Measurements from ENCODE around the gene ATG16L1.

The ATG16L1 gene

DNA sequence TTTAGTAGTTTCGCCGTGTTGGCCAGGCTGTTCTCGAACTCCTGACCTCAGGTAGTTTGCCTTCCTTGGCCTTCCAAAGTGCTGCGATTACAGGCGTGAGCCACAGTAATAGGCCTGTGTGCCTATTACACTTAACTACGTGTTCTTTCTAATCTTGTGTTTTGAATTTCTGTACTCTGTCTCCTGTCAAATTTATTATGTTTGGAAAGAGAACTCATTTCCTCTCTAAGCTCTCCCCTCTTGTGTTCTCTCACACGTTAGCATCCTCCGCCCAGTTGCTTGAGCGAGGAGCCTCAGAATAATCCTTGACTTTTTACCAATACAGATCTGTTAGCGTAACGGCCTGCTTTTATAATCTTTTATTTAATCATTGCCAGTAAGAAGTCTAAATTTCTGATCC lies 3.7 kb downstream of the ATG16L1 start:
- no peak overlapping the region for H3K4me3 ChIP-seq (ENCODE audit: low read depth in 1 of 2, low read length in 2 of 2)
- H3K36me3 ChIP-seq (ENCODE audit: control insufficient read depth in 1 of 2, insufficient read depth in 2 of 2, low read length in 2 of 2) = peaks cover 15 to 50% of the 10 kb centered on the region in 2 donors
- no peak overlapping the region for H3K27ac ChIP-seq (ENCODE audit: low read depth, low read length)
- no peak overlapping the region for H3K9ac ChIP-seq (ENCODE audit: low read depth in 1 of 2, low read length in 2 of 2)
- peaks cover 17 to 18% of the 10 kb centered on the region in 2 donors for H3K4me1 ChIP-seq (ENCODE audit: control insufficient read depth in 1 of 2, insufficient read depth in 2 of 2, low read length in 2 of 2)
- no peaks in the 10 kb centered on the region for H3K27me3 ChIP-seq (ENCODE audit: control insufficient read depth in 1 of 2, insufficient read depth in 2 of 2, low read length in 2 of 2)
- H3K9me3 ChIP-seq (ENCODE audit: control insufficient read depth in 1 of 2, low read length in 2 of 2) = no peaks in the 10 kb centered on the region

DNA sequence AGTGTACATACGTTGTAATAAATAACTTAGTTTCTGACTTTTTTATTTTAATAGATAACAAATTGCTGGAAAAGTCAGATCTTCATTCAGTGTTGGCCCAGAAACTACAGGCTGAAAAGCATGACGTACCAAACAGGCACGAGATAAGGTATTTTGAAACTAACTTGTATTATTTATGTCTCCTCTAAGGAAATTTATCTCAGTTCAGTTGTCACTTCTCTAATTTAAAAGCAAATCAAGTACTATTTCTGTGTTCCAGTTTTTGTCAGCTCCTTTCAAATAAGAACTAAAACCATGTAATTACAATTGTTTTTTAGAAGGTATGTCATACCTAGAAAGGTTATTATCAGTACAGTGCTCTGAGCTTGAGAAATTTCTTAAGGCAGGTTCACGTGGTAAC lies 4.6 kb downstream of the ATG16L1 start:
- no peak overlapping the region for H3K4me3 ChIP-seq (ENCODE audit: low read depth in 1 of 2, low read length in 2 of 2)
- no peak overlapping the region for H3K27ac ChIP-seq (ENCODE audit: low read depth, low read length)
- H3K4me1 ChIP-seq (ENCODE audit: control insufficient read depth in 1 of 2, insufficient read depth in 2 of 2, low read length in 2 of 2) = peaks cover 17 to 18% of the 10 kb centered on the region in 2 donors
- H3K9me3 ChIP-seq (ENCODE audit: control insufficient read depth in 1 of 2, low read length in 2 of 2) = no peaks in the 10 kb centered on the region
- peaks cover 24 to 57% of the 10 kb centered on the region in 2 donors for H3K36me3 ChIP-seq (ENCODE audit: control insufficient read depth in 1 of 2, insufficient read depth in 2 of 2, low read length in 2 of 2)
- no peaks in the 10 kb centered on the region for H3K27me3 ChIP-seq (ENCODE audit: control insufficient read depth in 1 of 2, insufficient read depth in 2 of 2, low read length in 2 of 2)
- no peak overlapping the region for H3K9ac ChIP-seq (ENCODE audit: low read depth in 1 of 2, low read length in 2 of 2)

DNA sequence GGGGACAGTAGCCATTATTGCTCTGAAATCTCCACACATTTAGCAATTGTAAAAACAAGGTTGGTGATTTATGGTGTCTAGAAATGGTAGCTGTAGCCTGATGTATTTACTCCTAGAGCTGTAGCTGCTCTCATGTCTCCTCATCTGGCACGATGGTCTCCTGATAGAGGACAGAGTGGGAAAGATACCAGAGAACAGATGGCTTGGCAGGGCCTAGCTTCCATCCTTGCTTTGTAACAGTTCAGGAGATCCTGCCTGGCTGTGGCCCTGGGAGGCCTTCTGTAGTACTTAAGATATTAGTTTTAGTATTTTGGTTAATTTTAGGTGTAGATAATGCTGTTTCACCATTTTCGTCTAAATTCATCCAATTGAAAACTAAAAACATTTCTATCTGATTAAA lies 6.7 kb downstream of the ATG16L1 start:
- H3K9ac ChIP-seq (ENCODE audit: low read depth in 1 of 2, low read length in 2 of 2) = no peak overlapping the region
- H3K27ac ChIP-seq (ENCODE audit: low read depth, low read length) = no peak overlapping the region
- no peaks in the 10 kb centered on the region for H3K27me3 ChIP-seq (ENCODE audit: control insufficient read depth in 1 of 2, insufficient read depth in 2 of 2, low read length in 2 of 2)
- H3K4me3 ChIP-seq (ENCODE audit: low read depth in 1 of 2, low read length in 2 of 2) = no peak overlapping the region
- peaks cover 11 to 12% of the 10 kb centered on the region in 2 donors for H3K4me1 ChIP-seq (ENCODE audit: control insufficient read depth in 1 of 2, insufficient read depth in 2 of 2, low read length in 2 of 2)
- H3K36me3 ChIP-seq (ENCODE audit: control insufficient read depth in 1 of 2, insufficient read depth in 2 of 2, low read length in 2 of 2) = peaks cover 40 to 79% of the 10 kb centered on the region in 2 donors
- no peaks in the 10 kb centered on the region for H3K9me3 ChIP-seq (ENCODE audit: control insufficient read depth in 1 of 2, low read length in 2 of 2)

DNA sequence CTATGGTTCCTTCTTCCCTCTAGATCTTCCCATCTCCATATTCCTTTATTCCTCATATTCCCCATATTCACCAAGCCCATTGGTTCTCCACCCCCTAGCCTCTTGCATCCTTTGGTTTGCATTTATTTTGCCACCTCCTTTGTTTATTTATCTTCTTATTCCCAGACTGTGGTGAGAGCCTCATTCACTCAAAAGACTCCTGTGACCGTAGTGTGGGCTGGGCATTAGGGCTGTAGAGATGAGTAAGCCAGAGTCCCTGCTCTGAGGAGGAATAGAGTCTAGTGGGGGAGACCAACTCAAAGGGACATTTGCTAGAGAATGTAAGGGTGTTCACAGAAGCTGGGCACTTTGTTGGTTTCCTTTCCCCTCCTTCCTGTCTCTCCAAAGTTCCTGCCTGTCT lies 8.3 kb downstream of the ATG16L1 start:
- no peak overlapping the region for H3K27ac ChIP-seq (ENCODE audit: low read depth, low read length)
- no peak overlapping the region for H3K4me3 ChIP-seq (ENCODE audit: low read depth in 1 of 2, low read length in 2 of 2)
- H3K9ac ChIP-seq (ENCODE audit: low read depth in 1 of 2, low read length in 2 of 2) = no peak overlapping the region
- H3K9me3 ChIP-seq (ENCODE audit: control insufficient read depth in 1 of 2, low read length in 2 of 2) = no peaks in the 10 kb centered on the region
- H3K27me3 ChIP-seq (ENCODE audit: control insufficient read depth in 1 of 2, insufficient read depth in 2 of 2, low read length in 2 of 2) = no peaks in the 10 kb centered on the region
- H3K36me3 ChIP-seq (ENCODE audit: control insufficient read depth in 1 of 2, insufficient read depth in 2 of 2, low read length in 2 of 2) = peaks cover 47 to 89% of the 10 kb centered on the region in 2 donors
- no peaks in the 10 kb centered on the region for H3K4me1 ChIP-seq (ENCODE audit: control insufficient read depth in 1 of 2, insufficient read depth in 2 of 2, low read length in 2 of 2)

- H3K27me3 ChIP-seq (ENCODE audit: control insufficient read depth in 1 of 2, insufficient read depth in 2 of 2, low read length in 2 of 2) = no peaks in the 10 kb centered on the region
- H3K9me3 ChIP-seq (ENCODE audit: control insufficient read depth in 1 of 2, low read length in 2 of 2) = no peaks in the 10 kb centered on the region
- no peak overlapping the region for H3K9ac ChIP-seq (ENCODE audit: low read depth in 1 of 2, low read length in 2 of 2)
- H3K36me3 ChIP-seq (ENCODE audit: control insufficient read depth in 1 of 2, insufficient read depth in 2 of 2, low read length in 2 of 2) = peaks cover 53 to 96% of the 10 kb centered on the region in 2 donors
- H3K4me1 ChIP-seq (ENCODE audit: control insufficient read depth in 1 of 2, insufficient read depth in 2 of 2, low read length in 2 of 2) = no peaks in the 10 kb centered on the region
- no peak overlapping the region for H3K4me3 ChIP-seq (ENCODE audit: low read depth in 1 of 2, low read length in 2 of 2)
- no peak overlapping the region for H3K27ac ChIP-seq (ENCODE audit: low read depth, low read length)
Observed at GRCh38 chr2:233260661-233261060, 9.2 kb downstream of the ATG16L1 start.

DNA sequence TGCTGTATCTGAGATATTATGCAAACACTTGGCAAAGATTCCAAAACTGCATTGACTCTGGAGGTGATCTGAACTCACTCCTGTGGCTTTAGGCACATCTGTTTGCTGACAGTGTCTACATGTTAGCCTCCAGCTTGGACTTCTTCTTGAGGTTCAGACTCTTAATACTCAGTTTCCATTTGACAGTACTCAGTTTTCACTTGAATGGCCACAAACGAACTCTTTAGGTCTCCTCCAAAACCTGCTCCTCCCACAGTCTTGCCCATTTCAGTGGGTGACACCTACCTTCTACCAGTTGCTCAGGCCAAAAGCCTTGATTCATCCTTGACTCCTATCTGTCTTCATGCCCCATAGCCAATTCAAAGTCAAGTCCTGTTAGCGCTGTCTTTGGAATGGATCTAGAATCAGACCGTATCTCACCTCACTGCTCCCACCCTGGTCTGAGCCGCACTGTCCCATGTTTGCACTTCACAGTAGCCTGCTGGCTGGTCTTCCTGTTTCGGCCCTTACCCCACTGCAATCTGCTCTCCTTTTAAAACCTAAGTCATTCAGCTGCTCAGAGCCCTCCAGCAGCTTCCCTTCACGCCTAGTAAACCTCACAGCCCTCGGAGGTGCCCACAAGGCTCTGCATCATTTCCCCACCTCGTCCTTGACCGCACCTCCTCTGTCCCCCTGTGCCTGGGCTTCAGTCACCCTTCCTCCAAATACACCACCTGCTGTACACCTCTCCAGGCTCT lies 10.5 kb downstream of the ATG16L1 start:
- H3K27ac ChIP-seq (ENCODE audit: low read depth, low read length) = no peak overlapping the region
- no peak overlapping the region for H3K9ac ChIP-seq (ENCODE audit: low read depth in 1 of 2, low read length in 2 of 2)
- peaks cover 64 to 96% of the 10 kb centered on the region in 2 donors for H3K36me3 ChIP-seq (ENCODE audit: control insufficient read depth in 1 of 2, insufficient read depth in 2 of 2, low read length in 2 of 2)
- H3K9me3 ChIP-seq (ENCODE audit: control insufficient read depth in 1 of 2, low read length in 2 of 2) = no peaks in the 10 kb centered on the region
- no peaks in the 10 kb centered on the region for H3K4me1 ChIP-seq (ENCODE audit: control insufficient read depth in 1 of 2, insufficient read depth in 2 of 2, low read length in 2 of 2)
- no peaks in the 10 kb centered on the region for H3K27me3 ChIP-seq (ENCODE audit: control insufficient read depth in 1 of 2, insufficient read depth in 2 of 2, low read length in 2 of 2)
- H3K4me3 ChIP-seq (ENCODE audit: low read depth in 1 of 2, low read length in 2 of 2) = no peak overlapping the region

- H3K27ac ChIP-seq (ENCODE audit: low read depth, low read length) = no peak overlapping the region
- no peaks in the 10 kb centered on the region for H3K4me1 ChIP-seq (ENCODE audit: control insufficient read depth in 1 of 2, insufficient read depth in 2 of 2, low read length in 2 of 2)
- no peaks in the 10 kb centered on the region for H3K9me3 ChIP-seq (ENCODE audit: control insufficient read depth in 1 of 2, low read length in 2 of 2)
- no peak overlapping the region for H3K4me3 ChIP-seq (ENCODE audit: low read depth in 1 of 2, low read length in 2 of 2)
- H3K36me3 ChIP-seq (ENCODE audit: control insufficient read depth in 1 of 2, insufficient read depth in 2 of 2, low read length in 2 of 2) = peaks cover 65 to 94% of the 10 kb centered on the region in 2 donors
- H3K9ac ChIP-seq (ENCODE audit: low read depth in 1 of 2, low read length in 2 of 2) = no peak overlapping the region
- H3K27me3 ChIP-seq (ENCODE audit: control insufficient read depth in 1 of 2, insufficient read depth in 2 of 2, low read length in 2 of 2) = no peaks in the 10 kb centered on the region
Observed at GRCh38 chr2:233262562-233262961, 11.1 kb downstream of the ATG16L1 start.

DNA sequence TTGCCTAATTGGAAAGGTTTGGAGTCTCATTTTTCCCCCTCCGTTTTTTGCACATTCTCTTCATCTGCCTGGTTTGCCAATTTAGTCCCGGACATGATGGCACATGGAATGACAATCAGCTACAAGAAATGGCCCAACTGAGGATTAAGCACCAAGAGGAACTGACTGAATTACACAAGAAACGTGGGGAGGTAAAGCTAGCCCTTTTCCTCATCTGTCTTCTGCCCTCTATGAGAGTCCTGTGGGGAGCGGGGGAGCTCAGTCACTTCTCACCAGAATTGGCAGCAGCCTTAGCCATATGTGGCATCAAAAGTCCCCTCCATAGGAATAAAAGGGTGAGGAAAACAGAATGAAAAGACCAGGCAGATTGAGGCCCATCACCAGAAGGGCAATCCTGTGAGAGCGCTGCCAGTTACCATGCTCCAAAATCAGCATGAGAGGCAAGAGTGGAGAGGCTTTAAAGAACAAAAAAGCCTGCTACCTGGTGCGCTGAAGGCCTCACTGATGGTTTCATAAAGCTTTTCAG lies 11.6 kb downstream of the ATG16L1 start:
- no peak overlapping the region for H3K4me3 ChIP-seq (ENCODE audit: low read depth in 1 of 2, low read length in 2 of 2)
- H3K9ac ChIP-seq (ENCODE audit: low read depth in 1 of 2, low read length in 2 of 2) = no peak overlapping the region
- H3K9me3 ChIP-seq (ENCODE audit: control insufficient read depth in 1 of 2, low read length in 2 of 2) = no peaks in the 10 kb centered on the region
- peaks cover 67 to 95% of the 10 kb centered on the region in 2 donors for H3K36me3 ChIP-seq (ENCODE audit: control insufficient read depth in 1 of 2, insufficient read depth in 2 of 2, low read length in 2 of 2)
- H3K4me1 ChIP-seq (ENCODE audit: control insufficient read depth in 1 of 2, insufficient read depth in 2 of 2, low read length in 2 of 2) = no peaks in the 10 kb centered on the region
- no peaks in the 10 kb centered on the region for H3K27me3 ChIP-seq (ENCODE audit: control insufficient read depth in 1 of 2, insufficient read depth in 2 of 2, low read length in 2 of 2)
- no peak overlapping the region for H3K27ac ChIP-seq (ENCODE audit: low read depth, low read length)

DNA sequence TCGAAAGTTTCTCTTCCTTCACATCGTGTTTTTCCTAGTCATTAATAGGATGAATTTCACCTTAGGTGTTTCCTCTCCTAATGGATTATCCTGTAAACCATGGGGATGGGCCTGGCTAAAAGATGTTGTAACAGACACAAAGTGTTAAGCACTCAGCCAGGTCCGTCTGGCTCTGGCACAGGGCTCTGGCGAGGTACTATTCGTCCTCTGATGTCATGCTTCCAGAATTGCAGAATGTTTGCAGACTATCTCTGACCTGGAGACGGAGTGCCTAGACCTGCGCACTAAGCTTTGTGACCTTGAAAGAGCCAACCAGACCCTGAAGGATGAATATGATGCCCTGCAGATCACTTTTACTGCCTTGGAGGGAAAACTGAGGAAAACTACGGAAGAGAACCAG lies 13.2 kb downstream of the ATG16L1 start:
- H3K9me3 ChIP-seq (ENCODE audit: control insufficient read depth in 1 of 2, low read length in 2 of 2) = no peaks in the 10 kb centered on the region
- no peak overlapping the region for H3K27ac ChIP-seq (ENCODE audit: low read depth, low read length)
- H3K36me3 ChIP-seq (ENCODE audit: control insufficient read depth in 1 of 2, insufficient read depth in 2 of 2, low read length in 2 of 2) = peaks cover 74 to 90% of the 10 kb centered on the region in 2 donors
- H3K27me3 ChIP-seq (ENCODE audit: control insufficient read depth in 1 of 2, insufficient read depth in 2 of 2, low read length in 2 of 2) = no peaks in the 10 kb centered on the region
- no peaks in the 10 kb centered on the region for H3K4me1 ChIP-seq (ENCODE audit: control insufficient read depth in 1 of 2, insufficient read depth in 2 of 2, low read length in 2 of 2)
- no peak overlapping the region for H3K4me3 ChIP-seq (ENCODE audit: low read depth in 1 of 2, low read length in 2 of 2)
- no peak overlapping the region for H3K9ac ChIP-seq (ENCODE audit: low read depth in 1 of 2, low read length in 2 of 2)

DNA sequence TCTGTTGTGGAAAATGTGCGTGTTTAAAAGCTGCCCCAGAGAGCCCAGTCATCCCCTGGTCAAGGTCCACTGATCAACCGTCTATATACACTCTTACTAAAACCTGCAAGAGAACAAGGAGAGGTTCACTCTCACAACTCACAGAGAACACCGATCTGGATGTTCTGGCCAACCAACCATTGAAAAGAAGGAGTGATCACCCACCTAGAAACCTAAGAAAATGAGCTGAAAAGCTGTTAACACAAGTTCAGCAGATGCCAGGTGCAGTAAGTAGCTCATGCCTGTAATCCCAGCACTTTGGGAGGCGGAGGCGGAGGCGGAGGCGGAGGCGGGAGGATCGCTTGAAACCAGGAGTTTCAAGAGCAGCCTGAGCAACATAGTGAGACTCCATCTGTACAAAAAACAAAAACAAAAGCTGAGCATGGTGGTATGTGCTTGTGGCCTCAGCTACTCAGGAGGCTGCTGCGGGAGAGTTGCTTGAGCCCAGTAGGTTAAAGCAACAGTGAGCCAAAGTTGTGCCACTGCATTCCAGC lies 14.5 kb downstream of the ATG16L1 start:
- Histone ChIP-seq H3K27me3 (ENCODE audit: control insufficient read depth in 1 of 2, insufficient read depth in 2 of 2, low read length in 2 of 2) (no peaks in the 10 kb centered on the region), H3K27ac (ENCODE audit: low read depth, low read length) (no peak overlapping the region), H3K9me3 (ENCODE audit: control insufficient read depth in 1 of 2, low read length in 2 of 2) (no peaks in the 10 kb centered on the region), H3K36me3 (ENCODE audit: control insufficient read depth in 1 of 2, insufficient read depth in 2 of 2, low read length in 2 of 2) (peaks cover 67 to 89% of the 10 kb centered on the region in 2 donors), H3K4me3 (ENCODE audit: low read depth in 1 of 2, low read length in 2 of 2) (no peak overlapping the region), H3K4me1 (ENCODE audit: control insufficient read depth in 1 of 2, insufficient read depth in 2 of 2, low read length in 2 of 2) (no peaks in the 10 kb centered on the region), H3K9ac (ENCODE audit: low read depth in 1 of 2, low read length in 2 of 2) (no peak overlapping the region)

All from duodenal mucosa (tissue), 2 donors.